Esophagus muscularis mucosa (tissue), 4 donors: ENCODE results near the gene PARD3B. TPM values are rescaled to one million over a fixed set of nuclear protein-coding genes. Genes with fewer than 3 reads are reported as not detected.

Experiments used
- DNase-seq: peaks from one replicate; pipeline ENCODE4 v3.0.0-alpha.2; 2017; ENCODE audit errors: extremely low spot score
- H3K27ac ChIP-seq, 4 donors: fragments of 200-600 bp; sonication (generic); replicated peaks in 1 of 4; 1 replicate in 3 of 4; 2 replicates in 1 of 4; pipeline ENCODE4 v1.5.1; 2016 to 2019; ENCODE audit warnings: mild to moderate bottlenecking in 1 of 4
- H3K27me3 ChIP-seq, 4 donors: fragments of 200-600 bp; sonication (generic); one replicate each; pipeline versions ENCODE4 v1.5.1 to v1.6.0; 2016 to 2019
- H3K36me3 ChIP-seq, 4 donors: fragments of 200-600 bp; sonication (generic); one replicate each; pipeline ENCODE4 v1.5.1; 2016 to 2019
- H3K4me1 ChIP-seq, 4 donors: fragments of 200-600 bp; sonication (generic); one replicate each; pipeline ENCODE4 v1.5.1; 2016 to 2019
- H3K4me3 ChIP-seq, 4 donors: fragments of 200-600 bp; sonication (generic); 1 replicate in 2 of 4; 2 replicates in 2 of 4; pipeline ENCODE4 v1.5.1; 2016 to 2019; ENCODE audit warnings: mild to moderate bottlenecking in 4 of 4, moderate library complexity in 1 of 4
- H3K9me3 ChIP-seq, 4 donors: fragments of 200-600 bp; sonication (generic); 1 replicate in 3 of 4; 2 replicates in 1 of 4; pipeline ENCODE4 v1.5.1; 2016 to 2019
- EP300 ChIP-seq: sonication (generic); formaldehyde crosslinking; IDR thresholded peaks from one replicate; pipeline ENCODE4 v1.6.1; 2017; ENCODE audit warnings: antibody characterized with exemption
- POLR2A ChIP-seq: fragments of 450-650 bp; IDR thresholded peaks from one replicate; pipeline ENCODE4 v1.6.1; 2017; ENCODE audit warnings: antibody characterized with exemption, moderate library complexity, mild to moderate bottlenecking, low read depth
- POLR2AphosphoS5 ChIP-seq, 2 donors: sonication (generic); formaldehyde crosslinking; IDR thresholded peaks; one replicate each; pipeline ENCODE4 v1.6.1; 2017; ENCODE audit warnings: antibody characterized with exemption in 2 of 2
- WGBS: methylation state at CpG from one replicate; pipeline ENCODE4 v1.1.5; 2018; 5-methylcytosine and 5-hydroxymethylcytosine counted together
- intact Hi-C: fragments of 100-400 bp; cut with DNase I; formaldehyde crosslinking; loops from one replicate; pipeline ENCODE4 v1.15.1; 2023
- total RNA-seq, 4 donors: library from RNA; depleted of rRNA; stranded (reverse); fragments of >200 nt; gene quantifications; one replicate each; pipeline versions ENCODE4 v1.1.0 to v1.2.1, GENCODE V29; 2016
- TF ChIP-seq, protein P1 (sequence below), 3 experiments: fragments of 200-600 bp in 2 of 3; fragments of 450-650 bp in 1 of 3; sonication (generic) in 2 of 3; IDR thresholded peaks; one replicate each; pipeline ENCODE4 v1.5.1; 2017 to 2019; ENCODE audit warnings: antibody characterized with exemption in 3 of 3, mild to moderate bottlenecking in 2 of 3, moderate library complexity in 1 of 3

The PARD3B gene
- total RNA-seq, 4 donors from 2014 or later: 24.2 to 40.8 (median 32.5) TPM

DNA sequence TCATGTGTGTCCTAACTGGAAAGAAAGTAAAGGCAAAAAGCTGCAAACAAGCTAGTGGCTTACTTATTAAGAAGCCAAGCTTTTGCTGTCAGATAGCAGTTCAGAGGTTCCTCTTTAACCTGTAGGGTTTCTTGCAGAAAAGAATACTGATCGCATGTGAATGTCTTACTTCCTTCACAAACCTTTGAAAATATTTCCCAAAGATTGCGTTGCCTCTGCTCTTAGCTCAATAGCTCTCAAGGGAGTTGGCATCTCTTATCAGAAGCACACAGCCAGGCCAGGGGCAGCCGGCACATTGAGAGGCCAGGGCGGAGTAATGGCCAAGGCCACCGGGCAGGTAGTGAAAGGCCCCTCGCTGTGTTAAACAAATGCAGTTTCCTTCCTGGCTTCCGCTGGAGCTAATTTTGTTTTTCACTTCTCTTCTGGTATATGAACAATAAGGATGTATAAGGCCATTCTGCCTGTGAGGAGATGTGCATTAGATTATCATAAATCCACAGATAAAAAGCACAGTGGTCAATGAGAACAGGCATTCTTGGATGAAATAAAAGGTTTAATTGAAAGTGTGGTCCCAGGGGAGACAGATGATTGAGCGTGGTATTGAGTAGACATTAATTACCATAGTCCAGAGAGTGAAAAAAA, 594.7 kb downstream of the PARD3B start:
- intact Hi-C loops: no loop called here
- Histone ChIP-seq H3K4me1 (no peaks in the 10 kb centered on the region), H3K9me3 (peaks cover 0 to 5% (median 2%) of the 10 kb centered on the region in 4 donors), H3K4me3 (no peak overlapping the region), H3K27me3 (no peaks in the 10 kb centered on the region), H3K27ac (no peak overlapping the region), H3K36me3 (peaks cover 0 to 4% (median 0%) of the 10 kb centered on the region in 4 donors)
- peak; percentile 32 to 66 for TF ChIP-seq POLR2AphosphoS5 (IDR thresholded peaks at IDR 0.05)
- TF ChIP-seq EP300: no peak
- WGBS: 86% methylated on average over 8 of the region's 8 CpGs
- no peak for DNase-seq

DNA sequence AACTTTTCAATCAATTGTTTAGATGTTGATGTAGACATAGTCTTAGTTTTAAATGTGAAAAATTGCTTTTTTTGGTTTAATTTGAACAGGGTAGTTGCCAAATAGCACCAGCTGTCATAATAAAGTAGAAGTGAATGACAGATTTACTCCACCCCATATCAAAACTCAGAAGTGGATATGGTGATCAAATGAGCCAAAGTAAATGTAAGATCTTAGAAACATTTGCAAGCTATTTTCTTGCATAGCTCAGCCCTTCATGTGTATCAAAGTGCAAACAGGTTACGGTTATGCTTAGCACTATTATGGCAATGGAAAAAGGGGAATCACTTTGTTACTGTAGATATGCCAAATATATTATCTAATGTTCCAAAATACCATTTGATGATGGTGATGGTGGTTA, 596.1 kb downstream of the PARD3B start:
- WGBS: 96% methylated on average over 1 of the region's 1 CpG
- no peak for DNase-seq
- no peaks in the 10 kb centered on the region for H3K4me1 ChIP-seq
- no peak overlapping the region for H3K4me3 ChIP-seq
- H3K36me3 ChIP-seq: peaks cover 0 to 4% (median 0%) of the 10 kb centered on the region in 4 donors
- TF ChIP-seq, protein P1, sequence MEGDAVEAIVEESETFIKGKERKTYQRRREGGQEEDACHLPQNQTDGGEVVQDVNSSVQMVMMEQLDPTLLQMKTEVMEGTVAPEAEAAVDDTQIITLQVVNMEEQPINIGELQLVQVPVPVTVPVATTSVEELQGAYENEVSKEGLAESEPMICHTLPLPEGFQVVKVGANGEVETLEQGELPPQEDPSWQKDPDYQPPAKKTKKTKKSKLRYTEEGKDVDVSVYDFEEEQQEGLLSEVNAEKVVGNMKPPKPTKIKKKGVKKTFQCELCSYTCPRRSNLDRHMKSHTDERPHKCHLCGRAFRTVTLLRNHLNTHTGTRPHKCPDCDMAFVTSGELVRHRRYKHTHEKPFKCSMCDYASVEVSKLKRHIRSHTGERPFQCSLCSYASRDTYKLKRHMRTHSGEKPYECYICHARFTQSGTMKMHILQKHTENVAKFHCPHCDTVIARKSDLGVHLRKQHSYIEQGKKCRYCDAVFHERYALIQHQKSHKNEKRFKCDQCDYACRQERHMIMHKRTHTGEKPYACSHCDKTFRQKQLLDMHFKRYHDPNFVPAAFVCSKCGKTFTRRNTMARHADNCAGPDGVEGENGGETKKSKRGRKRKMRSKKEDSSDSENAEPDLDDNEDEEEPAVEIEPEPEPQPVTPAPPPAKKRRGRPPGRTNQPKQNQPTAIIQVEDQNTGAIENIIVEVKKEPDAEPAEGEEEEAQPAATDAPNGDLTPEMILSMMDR (IDR thresholded peaks at IDR 0.05): no peak
- no peak for TF ChIP-seq EP300
- TF ChIP-seq POLR2AphosphoS5 (IDR thresholded peaks at IDR 0.05): no peak
- no peak for TF ChIP-seq POLR2A
- peaks cover 0 to 5% (median 2%) of the 10 kb centered on the region in 4 donors for H3K9me3 ChIP-seq
- H3K27ac ChIP-seq: no peak overlapping the region
- H3K27me3 ChIP-seq: no peaks in the 10 kb centered on the region
- intact Hi-C loops: no loop called here

DNA sequence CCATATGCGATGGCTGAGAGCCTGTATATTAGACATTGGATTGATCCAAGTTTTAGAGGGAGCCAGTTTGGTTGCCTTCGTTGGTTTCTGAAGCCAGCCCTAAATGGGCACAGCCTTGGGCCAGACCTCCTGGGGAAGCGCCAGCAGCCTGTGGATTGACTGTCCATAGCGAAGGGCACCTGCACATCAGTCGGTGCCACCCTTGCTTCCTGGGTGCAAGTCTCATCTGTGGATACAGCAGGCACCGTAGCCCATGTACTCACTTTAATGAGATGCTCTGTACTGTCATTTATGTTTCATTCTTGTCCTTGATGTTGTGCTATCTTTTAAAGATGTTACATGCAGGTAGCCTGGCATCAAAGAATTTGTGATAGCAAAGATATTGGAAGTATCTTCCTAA, 600.6 kb downstream of the PARD3B start:
- WGBS: 96% methylated on average over 6 of the region's 6 CpGs
- no peak for DNase-seq
- intact Hi-C loops: no loop called here
- Histone ChIP-seq H3K4me3 (no peak overlapping the region), H3K27ac (no peak overlapping the region), H3K36me3 (no peaks in the 10 kb centered on the region), H3K27me3 (no peaks in the 10 kb centered on the region), H3K4me1 (no peaks in the 10 kb centered on the region), H3K9me3 (peaks cover 0 to 5% (median 2%) of the 10 kb centered on the region in 4 donors)
- no peak for TF ChIP-seq POLR2A

DNA sequence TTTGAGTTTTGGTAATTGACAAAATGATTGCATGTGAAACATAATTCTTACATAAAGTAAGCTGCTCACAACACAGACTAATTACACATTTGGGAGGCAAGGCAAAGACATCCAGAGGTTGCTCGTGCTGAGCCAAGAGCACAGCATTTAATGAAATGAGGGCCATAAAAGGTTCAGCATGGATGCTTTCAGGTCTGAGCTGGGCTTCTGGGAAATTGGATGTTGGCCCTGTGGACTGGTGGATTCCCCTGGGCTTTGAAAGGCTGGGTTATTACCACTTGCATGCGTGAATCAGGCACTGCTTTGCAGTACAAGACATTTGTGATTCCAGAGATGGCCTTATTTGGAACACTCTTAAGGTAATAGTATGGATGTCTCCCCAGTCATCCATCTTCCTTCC, 603.5 kb downstream of the PARD3B start:
- Histone ChIP-seq H3K4me3 (no peak overlapping the region), H3K27me3 (no peaks in the 10 kb centered on the region), H3K36me3 (no peaks in the 10 kb centered on the region), H3K4me1 (no peaks in the 10 kb centered on the region), H3K9me3 (peaks cover 0 to 5% (median 2%) of the 10 kb centered on the region in 4 donors), H3K27ac (no peak overlapping the region)
- TF ChIP-seq POLR2AphosphoS5 (IDR thresholded peaks at IDR 0.05) (no peak), EP300 (no peak), POLR2A (no peak)
- TF ChIP-seq, protein P1 (IDR thresholded peaks at IDR 0.05): no peak
- DNase-seq: no peak
- intact Hi-C loops: no loop called here
- 94% methylated on average over 2 of the region's 2 CpGs for WGBS

DNA sequence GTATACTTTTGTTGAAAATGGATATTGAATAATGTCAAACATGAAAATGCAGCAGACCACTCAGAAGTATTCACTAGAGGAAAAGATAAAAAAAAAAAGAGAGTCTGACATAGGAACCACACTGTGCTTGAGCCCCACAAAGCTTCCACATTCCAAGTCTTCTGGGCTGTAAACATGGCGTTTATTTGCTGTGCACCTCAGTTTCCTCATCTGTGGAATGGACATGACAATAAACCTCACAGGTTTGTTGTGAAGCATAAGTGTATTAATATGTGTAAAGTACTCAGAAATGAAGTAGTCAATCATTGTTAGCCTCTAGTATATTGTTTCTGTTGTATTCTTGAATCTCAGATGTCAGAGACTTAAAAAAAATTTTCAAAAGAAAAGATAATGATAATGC, 611.2 kb downstream of the PARD3B start:
- WGBS: 100% methylated on average over 1 of the region's 1 CpG
- Histone ChIP-seq H3K27me3 (no peaks in the 10 kb centered on the region), H3K36me3 (peaks cover 0 to 9% (median 0%) of the 10 kb centered on the region in 4 donors), H3K4me3 (no peak overlapping the region), H3K9me3 (no peaks in the 10 kb centered on the region), H3K27ac (no peak overlapping the region), H3K4me1 (peaks cover 0 to 7% (median 0%) of the 10 kb centered on the region in 4 donors)
- DNase-seq: no peak
- intact Hi-C loops: no loop called here
- TF ChIP-seq EP300 (no peak), POLR2AphosphoS5 (IDR thresholded peaks at IDR 0.05) (no peak), POLR2A (no peak)
- TF ChIP-seq, protein P1 (IDR thresholded peaks at IDR 0.05): no peak

DNA sequence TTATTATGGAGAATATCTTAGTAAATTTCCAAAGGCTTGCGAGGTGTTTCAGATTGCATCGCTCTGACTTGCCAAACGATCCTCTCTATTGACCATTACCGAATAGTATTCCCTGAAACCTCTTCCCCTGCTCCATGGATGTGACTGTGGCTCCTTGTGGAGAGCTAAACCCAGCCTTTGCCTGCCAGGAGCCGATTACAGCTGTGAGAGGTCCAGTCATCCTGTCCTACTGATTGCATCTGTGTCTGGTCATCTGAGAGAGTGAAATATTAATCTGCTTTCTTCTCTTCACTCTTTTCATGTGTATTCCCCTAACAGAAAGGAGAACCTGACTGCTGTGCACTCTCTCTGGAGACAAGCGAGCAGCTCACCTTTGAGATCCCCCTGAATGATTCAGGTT, 613.1 kb downstream of the PARD3B start:
- intact Hi-C loops: no loop called here
- Histone ChIP-seq H3K36me3 (peaks cover 0 to 9% (median 0%) of the 10 kb centered on the region in 4 donors), H3K4me1 (peaks cover 0 to 7% (median 0%) of the 10 kb centered on the region in 4 donors), H3K4me3 (no peak overlapping the region), H3K27me3 (no peaks in the 10 kb centered on the region), H3K9me3 (no peaks in the 10 kb centered on the region), H3K27ac (no peak overlapping the region)
- TF ChIP-seq POLR2A (no peak), POLR2AphosphoS5 (IDR thresholded peaks at IDR 0.05) (no peak), EP300 (no peak)
- 92% methylated on average over 6 of the region's 6 CpGs for WGBS
- no peak for DNase-seq
